Activated gamma-delta T cell (primary cell): ENCODE data around the gene SLTM.
"Not testable (repeated sequence)": the region's sequence is repeated elsewhere in the genome, so short reads cannot be mapped to it uniquely, and the experiment has no call there.

Source experiments
- DNase-seq: peaks from one replicate; lab custom pipeline; 2025; lab: John Stamatoyannopoulos, UW

SLTM gene

DNA sequence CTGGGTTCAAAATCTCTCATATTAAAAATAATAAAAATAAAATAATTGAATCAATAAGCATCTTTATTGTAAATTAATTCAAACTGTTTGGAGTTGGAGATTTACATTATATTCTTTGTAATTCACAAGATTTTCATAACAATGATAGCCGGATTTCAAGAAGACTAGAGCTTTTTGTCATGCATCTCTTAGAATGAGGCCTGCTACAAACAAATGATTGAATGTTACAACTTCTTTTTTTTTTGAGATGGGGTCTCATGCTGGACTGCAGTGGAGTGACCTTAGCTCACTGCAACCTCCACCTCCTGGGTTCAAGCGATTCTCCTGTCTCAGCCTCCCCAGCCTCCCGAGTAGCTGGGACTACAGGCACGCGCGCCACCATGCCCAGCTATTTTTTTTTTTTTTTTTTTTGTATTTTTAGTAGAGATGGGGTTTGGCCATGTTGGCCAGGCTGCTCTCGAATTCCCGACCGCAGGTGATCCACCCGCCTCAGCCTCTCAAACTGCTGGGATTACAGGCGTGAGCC lies 3.5 kb downstream of the SLTM start:
- no peak for DNase-seq

DNA sequence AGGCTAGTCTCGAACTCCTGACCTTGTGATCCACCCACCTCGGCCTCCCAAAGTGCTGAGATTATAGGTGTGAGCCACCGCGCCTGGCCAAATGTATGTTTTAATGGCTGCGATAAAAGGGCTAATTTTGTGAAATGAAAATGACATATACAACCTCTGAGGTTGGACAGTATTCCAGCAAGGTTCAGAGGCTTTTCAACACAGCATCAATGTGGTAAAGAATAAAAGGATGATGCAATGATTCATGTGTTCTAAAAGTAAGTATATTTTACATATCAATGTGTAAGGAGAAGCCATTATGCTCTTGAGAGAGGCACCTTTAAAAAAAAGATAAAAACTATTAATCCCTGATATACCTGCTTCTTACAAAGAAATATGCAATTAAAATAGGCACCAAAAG lies 6.7 kb downstream of the SLTM start:
- DNase-seq = no peak

DNA sequence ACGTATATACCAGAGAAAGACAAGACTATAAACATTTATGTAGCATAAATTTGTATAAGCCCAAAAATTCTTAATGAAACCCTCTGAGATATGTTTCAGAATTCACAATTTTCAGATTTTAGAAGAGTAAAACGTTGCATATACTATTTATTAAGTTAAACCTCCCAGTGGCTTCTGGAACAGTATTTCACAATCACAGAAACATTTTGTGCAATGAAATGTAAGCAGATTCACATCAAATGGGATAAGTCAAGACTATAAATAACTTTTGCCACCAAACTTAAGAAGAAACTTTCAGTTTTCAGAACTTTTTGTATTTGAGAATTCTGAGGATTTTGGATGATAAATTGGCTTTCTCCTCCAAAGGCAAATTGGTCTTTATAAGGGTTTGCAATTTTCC lies 9.2 kb downstream of the SLTM start:
- DNase-seq = no peak

DNA sequence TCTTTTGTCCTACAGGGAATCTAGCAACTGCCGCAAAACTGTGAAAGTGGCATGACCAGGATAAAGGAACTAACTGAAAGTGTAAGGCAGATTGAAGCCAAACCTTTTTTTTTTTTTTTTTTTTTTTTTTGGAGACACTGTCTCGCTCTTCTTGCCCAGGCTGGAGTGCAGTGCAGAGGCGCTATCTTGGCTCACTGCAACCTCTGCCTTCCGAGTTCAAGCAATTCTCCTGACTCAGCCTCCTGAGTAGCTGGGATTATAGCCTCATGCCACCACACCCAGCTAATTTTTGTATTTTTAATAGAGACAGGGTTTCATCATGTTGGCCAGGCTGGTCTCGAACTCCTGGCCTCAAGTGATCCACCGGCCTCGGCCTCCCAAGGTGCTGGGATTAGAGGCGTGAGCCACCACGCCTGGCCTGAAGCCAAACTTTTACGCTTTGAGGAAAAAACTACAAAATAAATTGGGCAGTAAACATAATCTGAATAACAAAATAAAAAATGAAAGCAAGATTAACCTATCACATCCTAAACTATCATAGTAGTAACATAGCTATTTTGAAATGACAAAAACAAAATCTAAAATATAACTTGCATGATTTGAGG lies 9.7 kb downstream of the SLTM start:
- no peak for DNase-seq

DNA sequence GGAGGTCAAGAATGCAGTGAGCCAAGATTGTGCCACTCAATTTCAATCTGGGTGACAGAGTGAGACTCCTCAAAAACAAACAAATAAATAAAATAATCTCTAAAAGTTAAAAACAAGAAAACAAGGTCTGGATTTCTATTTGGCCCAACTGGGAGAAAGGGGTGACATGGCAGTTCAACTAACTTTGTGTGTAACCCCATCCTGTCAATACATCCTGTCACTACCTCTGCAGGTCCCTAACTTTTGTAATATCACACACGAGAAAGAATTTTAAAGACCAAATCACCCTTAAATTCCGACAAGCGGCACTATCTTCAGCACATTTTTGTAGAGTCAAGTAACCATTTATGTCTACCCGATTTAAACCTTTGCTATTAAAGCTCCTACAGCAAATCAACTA lies 10.2 kb downstream of the SLTM start:
- DNase-seq = no peak

DNA sequence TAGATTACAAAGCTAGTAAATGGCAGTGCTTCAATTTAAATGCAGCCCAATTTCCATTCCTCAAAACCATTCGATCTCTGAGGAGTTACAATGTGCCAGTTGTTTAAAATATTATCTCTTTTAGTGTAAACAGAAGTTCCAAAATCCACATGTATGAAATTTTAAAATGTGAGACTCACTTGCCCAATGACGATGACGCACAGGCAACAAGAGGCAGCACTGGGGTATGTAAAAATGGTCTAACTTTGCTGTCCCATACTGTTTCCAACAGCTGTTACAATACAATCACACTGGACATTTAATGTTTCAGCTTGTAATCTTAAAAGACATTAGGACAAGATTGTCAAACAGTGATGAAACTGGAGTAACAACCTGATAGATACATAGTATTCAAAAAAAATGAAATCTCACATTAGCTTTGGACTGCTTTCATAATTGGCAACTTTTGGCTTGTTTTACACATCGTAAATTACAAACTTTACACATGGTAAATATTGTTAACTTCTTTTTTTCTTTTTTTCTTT lies 12.2 kb downstream of the SLTM start:
- DNase-seq = no peak

DNA sequence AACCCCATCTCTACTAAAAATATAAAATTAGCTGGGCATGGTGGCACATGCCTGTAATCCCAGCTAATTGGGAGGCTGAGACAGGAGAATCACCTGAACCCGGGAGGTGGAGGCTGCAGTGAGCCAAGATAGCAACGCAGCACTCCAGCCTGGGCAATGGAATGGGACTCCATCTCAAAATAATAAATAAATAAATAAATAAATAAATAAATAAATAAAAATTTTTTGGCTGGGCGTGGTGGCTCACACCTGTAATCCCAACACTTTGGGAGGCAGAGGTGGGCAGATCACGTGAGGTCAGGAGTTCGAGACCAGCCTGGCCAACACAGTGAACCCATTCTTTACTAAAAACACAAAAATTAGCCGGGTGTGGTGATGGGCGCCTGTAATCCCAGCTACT lies 13.0 kb downstream of the SLTM start:
- not testable (repeated sequence) for DNase-seq

DNA sequence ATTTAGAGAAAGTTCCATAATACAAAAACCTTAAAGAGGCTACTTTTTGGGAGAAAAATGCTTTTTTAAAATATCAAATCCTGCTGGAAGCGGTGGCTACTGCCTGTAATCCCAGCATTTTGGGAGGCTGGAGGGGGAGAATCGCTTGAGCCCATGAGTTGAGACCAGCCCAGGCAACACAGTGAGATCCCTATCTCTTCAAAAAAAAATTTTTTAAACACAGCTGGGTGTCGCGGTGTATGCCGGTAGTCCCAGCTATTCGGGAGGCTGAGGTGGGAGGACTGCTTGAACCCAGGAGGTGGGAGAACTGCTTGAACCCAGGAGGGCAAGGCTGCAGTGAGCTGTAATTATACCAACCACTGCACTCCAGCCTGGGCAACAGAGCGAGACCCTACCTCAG lies 14.2 kb downstream of the SLTM start:
- DNase-seq = no peak

DNA sequence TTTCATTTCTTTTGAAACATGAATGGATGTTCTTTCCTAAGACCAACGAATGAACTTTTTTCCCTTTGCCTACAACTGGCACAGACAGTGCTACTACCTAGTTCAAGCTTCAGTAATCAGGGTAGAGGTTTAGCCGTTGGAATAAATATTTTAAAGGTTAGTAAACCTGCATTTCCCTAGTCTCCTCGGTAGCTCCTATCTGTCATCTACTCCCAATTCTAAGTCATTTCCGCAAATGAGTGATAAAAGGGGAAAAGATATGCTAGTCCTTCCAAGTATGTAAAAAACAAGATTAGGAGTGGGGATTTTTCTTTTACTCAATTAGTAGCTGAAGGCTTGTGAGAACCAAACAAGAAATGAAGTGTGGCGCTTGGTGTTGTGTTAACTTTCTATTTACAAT lies 15.2 kb downstream of the SLTM start:
- DNase-seq = no peak

DNA sequence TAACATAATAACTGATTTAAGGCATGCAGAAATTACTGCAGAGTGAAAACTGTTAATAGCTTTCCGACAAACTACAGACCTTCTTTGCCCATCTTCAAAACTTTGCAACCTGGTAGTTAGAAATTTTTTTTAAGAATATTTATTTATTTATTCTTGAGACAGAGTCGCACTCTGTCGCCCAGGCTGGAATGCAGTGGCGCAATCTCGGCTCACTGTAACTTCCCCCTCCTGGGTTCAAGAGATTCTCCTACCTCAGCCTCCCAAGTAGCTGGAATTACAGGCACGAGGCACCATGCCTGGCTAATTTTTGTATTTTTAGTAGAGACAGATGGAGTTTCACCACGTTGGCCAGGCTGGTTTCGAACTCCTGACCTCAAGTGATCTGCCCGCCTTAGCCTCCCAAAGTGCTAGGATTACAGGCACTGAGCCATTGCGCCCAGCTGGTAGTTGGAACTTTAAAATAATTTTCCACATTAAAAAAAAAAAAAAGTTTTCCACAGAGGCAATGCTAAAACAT lies 15.8 kb downstream of the SLTM start:
- DNase-seq = not testable (repeated sequence)

DNA sequence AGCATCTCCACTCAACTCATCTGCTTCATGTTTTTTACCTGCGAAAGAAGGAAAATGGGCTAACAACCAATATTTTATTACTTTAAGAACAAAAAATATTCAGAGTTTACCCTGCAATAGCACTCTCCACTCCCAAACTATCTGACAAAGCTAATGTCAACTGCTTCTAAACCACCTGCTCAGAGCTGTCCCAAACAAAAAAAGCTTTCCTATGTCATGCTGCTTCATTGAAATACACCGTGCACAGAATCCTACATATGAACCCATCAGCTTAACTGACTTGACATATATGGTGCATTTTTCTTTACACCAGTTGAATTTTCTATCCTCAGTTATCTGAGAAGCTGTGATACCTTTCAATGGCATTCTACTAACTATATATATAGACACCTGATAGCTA lies 16.5 kb downstream of the SLTM start:
- DNase-seq = no peak

DNA sequence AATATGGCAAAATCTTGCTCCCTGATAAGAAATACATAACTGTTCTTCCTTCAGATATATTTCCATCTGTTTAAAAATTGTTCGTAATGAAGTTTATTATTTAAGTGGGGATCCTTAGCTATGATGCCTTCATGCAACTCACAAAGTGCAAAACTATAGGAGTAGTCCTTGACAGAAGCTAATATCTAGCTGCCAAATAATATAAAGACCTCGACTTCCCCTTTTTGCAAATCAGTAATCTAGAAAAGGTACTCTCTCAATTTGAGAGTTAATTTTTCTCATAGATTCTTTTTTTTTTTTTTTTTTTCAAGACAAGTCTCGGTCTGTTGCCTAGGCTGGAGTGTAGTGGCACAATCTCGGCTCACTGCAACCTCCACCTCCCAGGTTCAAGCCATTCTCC lies 23.0 kb downstream of the SLTM start:
- no peak for DNase-seq

DNA sequence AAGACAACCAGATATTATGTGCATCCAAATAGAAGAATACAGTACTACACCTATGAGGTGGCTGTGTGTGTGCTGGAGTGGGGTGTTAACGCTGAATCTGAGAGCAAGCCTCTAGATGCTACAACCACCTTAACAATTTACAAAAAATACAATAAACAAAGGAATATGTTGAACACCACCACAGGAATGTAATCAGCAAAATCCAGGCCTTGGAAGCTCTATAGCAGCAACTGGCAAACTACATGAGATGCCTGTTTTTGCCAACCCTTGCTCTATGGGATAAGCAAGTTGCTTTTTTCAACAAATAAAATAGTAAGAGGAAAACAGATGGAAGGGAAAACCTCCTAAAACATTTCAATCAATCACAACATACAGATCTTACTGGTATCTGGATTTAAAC lies 23.9 kb downstream of the SLTM start:
- no peak for DNase-seq

DNA sequence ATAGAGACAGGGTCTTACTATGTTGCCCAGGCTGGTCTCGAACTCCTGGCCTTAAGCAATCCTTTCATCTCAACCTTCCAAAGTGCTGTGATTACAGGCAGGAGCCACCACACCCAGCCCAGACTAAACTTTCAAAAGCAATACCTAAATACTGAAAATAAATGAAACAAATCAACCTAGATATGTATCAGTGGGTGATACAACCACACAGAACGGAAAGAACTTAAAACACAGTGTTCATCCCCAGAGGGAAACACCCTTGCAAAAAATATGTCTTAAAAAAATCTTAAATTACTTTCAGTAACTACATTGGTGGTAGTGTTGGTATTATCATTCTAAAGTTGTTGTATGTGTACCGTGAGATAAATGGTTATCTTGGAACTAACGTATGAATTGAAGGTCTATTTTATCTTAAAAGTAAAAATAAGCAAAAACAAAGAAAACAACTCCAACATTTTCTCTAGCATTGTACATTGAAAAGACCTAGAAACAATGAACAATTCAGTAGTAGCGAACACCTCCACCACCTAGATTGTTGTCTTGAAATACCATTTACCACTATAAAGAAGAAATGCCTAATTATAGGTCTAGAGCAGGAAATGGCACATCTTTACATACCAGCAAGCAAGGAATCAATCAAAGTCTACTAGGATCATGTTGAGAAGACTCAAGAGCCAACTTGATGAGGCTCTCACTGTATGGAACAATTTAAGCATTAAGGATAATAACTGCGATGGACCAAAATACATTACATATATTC lies 24.7 kb downstream of the SLTM start:
- DNase-seq = no peak

DNA sequence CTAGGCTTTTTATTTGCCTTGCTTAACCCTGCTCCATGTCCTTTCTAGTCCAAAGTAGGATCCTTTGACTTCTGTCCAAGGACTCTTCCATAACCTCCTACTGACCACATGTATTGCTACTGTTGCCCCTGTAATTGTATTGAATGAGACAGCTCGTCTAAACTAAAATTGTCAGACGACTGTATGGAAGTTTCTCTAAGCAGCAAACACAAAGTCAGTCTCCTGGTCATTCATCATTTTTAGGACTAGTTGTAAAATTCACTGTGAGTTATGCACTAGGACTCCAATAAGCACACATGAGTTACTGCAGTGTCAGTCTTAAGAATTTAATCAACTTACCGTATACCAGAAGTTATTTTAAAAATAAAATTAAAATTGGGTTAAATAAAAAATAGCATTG lies 32.8 kb downstream of the SLTM start:
- DNase-seq = no peak

DNA sequence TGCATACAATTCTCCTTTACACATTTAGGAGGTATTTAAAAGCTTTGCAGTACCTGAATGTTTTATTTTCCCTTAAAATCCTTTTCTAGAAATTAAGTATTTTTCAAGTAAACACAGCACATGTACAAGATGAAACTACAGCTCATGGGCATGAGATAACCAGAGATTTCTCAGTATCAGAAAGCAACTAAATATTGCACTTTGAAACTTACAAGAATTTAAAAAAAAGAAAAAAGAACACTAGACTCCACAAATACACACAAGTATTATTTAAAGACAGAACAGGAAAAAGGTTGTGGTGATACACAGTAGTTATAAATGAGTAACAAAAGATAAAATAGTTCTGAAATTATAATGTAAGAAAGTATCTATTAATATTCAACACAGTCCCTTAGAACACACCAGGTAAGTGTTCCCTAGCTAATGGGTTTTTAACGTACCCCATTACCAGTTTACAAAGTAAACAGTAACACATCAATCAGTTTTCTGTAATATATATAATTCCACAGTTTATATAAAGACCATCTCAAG lies 35.3 kb downstream of the SLTM start:
- no peak for DNase-seq

DNA sequence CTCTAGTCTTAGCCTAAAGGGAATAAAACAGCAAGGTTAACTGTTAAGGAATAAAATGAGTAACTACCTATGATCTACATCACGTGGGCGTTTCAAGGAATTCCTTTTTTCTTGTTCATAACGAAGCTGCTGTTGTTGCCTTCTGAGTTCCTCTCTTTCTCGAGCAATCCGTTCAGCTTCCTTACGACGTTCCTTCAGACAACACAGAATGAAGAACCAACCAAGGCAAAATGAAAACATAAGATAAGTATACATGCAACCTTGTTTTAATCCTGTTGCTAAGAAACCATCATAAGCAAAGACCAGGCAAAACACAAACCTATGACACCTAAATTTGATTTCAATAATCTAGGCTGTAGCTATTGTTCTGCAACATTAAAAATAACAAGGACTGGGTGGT lies 44.1 kb downstream of the SLTM start:
- no peak for DNase-seq

DNA sequence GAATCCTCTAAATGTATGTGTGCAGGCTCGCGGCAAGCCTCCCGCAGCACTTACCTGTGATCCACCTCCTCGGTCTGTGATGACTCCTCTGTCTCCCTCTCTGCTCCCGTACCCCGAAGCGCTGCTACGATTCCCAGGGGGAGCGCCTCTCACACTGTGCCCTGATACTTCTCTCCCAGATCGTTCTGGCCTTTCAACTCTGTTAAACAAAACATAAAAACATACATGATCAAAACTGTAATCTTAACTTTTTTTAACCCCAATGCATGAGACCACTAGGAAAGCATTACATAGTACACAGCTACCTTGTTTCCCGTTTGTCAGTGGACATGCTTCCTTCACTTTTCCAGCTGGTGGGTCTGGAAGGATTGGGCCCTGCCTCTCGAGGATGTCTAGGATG lies 46.6 kb downstream of the SLTM start:
- no peak for DNase-seq

DNA sequence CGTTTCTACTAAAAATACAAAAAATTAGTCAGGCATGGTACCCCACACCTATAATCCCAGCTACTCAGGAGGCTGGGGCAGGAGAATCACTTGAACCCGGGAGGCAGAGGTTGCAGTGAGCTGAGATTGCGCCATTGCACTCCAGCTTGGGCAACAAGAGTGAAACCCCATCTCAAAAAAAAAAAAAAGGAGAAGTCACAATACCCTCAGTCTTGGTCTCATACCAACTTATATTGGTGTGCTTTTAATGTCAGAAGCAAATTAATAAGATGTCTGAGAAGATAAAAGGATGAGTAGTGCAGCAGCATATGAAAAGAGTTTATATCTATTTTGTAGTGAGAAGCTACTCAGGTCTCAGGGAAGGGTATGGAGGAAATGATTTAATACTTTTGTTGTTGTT lies 49.6 kb downstream of the SLTM start:
- not testable (repeated sequence) for DNase-seq

DNA sequence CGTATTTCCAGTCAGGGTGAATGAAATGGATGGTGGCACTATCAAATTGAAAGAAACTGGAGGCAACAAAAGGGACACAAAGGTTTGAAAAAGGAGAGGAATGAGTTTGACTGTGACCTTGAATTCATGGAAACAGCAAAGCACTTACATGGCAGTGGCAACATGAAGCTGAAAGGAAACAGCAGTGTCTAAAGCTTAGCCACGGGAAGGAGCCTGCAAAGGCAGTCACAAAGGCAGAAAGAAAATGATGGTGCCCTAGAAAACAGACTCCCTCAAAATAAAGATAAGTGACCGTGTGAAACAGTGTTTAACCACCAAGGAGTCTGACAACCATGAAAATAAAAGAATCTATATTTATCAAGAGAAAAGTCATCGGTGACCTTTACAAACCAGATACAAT lies 51.2 kb downstream of the SLTM start:
- DNase-seq = no peak

DNA sequence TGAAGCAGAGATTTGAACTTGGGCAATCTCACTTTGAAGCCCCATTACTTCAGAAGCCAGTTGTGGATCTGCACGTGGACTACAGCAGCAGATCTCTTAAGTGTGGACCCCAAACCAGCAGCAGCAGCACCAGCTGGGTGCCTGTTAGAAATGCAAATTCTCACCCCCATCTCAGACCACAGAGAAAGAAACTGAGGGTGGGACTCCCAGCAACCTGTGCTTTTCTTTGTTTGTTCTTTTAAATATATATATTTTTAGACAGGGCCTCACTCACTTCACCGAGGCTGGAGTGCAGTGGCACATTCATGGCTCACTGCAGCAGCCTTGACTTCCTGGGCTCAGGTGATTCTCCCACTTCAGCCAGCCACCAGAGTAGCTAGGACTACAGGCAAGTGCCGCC lies 53.2 kb downstream of the SLTM start:
- DNase-seq = no peak

DNA sequence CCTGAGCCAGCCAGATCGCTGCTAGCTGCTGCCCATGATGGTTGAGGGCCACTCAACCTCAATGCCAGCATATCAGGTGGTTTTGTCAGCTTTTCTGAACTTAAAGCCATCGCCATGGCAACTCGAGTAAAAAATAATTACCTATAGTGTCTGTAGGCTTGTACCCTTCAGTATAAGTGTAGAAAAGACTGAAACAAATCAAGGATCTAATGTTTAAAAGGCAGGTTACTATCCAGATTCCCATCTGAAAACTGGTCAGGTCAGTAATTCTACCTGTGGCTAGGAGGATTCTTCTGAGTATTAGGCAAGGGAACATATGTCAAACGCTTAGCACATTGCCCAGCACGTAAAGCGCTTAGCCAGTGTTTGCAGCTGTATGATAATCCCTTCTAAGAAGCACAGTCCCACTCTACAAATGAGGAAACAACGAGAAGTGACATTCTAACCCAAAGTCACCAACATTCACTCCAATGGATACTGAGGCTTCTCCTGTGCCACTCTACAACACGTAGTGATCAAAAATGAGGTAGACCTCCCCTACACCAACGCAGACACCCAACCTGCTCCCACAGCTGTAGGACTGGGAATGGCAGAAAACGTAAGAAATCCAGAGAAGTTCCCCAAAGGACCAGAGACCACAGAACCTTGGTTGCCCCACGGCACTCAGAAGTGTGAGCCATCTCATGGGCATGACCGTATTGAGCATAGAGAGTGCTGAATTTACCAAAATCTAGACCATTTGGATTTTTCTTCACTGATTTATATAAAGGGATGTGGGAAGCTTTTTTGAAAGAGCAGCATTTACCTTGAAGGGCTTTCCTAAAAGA lies 55.3 kb downstream of the SLTM start:
- DNase-seq = no peak
